Measurements from ENCODE around the gene MYO15A.

GRCh38 chr17:18184143-18185031, 75.8 kb downstream of the MYO15A start:
- TF ChIP-seq YY1 (IDR thresholded peaks at IDR 0.05; ENCODE audit: insufficient read depth, insufficient read length) (no peak), SUZ12 (IDR thresholded peaks at IDR 0.05; ENCODE audit: extremely low read depth, insufficient read depth, insufficient read length) (no peak), ZNF274 (IDR thresholded peaks at IDR 0.05; ENCODE audit: low read depth, low read length) (no peak)
